WERI-Rb-1 (cell line): ENCODE measurements around the gene ARHGAP19.

Source experiments
- DNase-seq: peaks from one replicate; pipeline ENCODE4 v3.0.0-alpha.2; 2020
- H3K27ac ChIP-seq: fragments of 250-450 bp; sonication (Bioruptor Pico); 2 replicates; pipeline ENCODE4 v1.5.1; 2020; ENCODE audit warnings: mild to moderate bottlenecking, moderate library complexity
- H3K27me3 ChIP-seq: fragments of 250-450 bp; sonication (Bioruptor Pico); 2 replicates; pipeline ENCODE4 v1.5.1; 2021; ENCODE audit warnings: mild to moderate bottlenecking, low read depth, moderate library complexity; ENCODE audit not compliant: insufficient read depth, severe bottlenecking
- H3K36me3 ChIP-seq: fragments of 250-450 bp; sonication (Bioruptor Pico); 2 replicates; pipeline ENCODE4 v1.5.1; 2020; ENCODE audit warnings: mild to moderate bottlenecking, moderate library complexity
- H3K4me3 ChIP-seq: 2 replicates; pipeline ENCODE4 v1.5.1; 2011; ENCODE audit warnings: low read depth, mild to moderate bottlenecking, control low read depth, low read length
- H3K9me3 ChIP-seq: fragments of 250-450 bp; sonication (Bioruptor Pico); 2 replicates; pipeline ENCODE4 v1.5.1; 2021; ENCODE audit warnings: mild to moderate bottlenecking, moderate library complexity; ENCODE audit not compliant: severe bottlenecking
- CTCF ChIP-seq: IDR thresholded peaks from 2 replicates; pipeline ENCODE4 v1.5.1; 2011; ENCODE audit warnings: low read depth, mild to moderate bottlenecking, control low read depth, inconsistent platforms, low read length

Gene ARHGAP19

GRCh38 chr10:97307866-97308780 lies 15.7 kb upstream of the ARHGAP19 start:
- no peak for DNase-seq
- H3K4me3 ChIP-seq, result no peak overlapping the region
- H3K27ac ChIP-seq, result no peak overlapping the region
- no peaks in the 10 kb centered on the region for H3K27me3 ChIP-seq
- no peak for TF ChIP-seq CTCF
- H3K36me3 ChIP-seq, result no peaks in the 10 kb centered on the region
- no peaks in the 10 kb centered on the region for H3K9me3 ChIP-seq

GRCh38 chr10:97307441-97307840 lies 15.0 kb upstream of the ARHGAP19 start:
- no peak overlapping the region for H3K4me3 ChIP-seq
- no peaks in the 10 kb centered on the region for H3K36me3 ChIP-seq
- TF ChIP-seq CTCF, result no peak
- no peaks in the 10 kb centered on the region for H3K9me3 ChIP-seq
- H3K27me3 ChIP-seq, result no peaks in the 10 kb centered on the region
- no peak overlapping the region for H3K27ac ChIP-seq
- DNase-seq, result no peak

GRCh38 chr10:97302088-97302791 lies 9.8 kb upstream of the ARHGAP19 start:
- Histone ChIP-seq H3K27me3 (no peaks in the 10 kb centered on the region), H3K9me3 (no peaks in the 10 kb centered on the region), H3K27ac (no peak overlapping the region), H3K36me3 (no peaks in the 10 kb centered on the region), H3K4me3 (no peak overlapping the region)
- DNase-seq, result no peak
- TF ChIP-seq CTCF, result no peak

GRCh38 chr10:97300980-97301379 lies 8.5 kb upstream of the ARHGAP19 start:
- no peak for TF ChIP-seq CTCF
- no peaks in the 10 kb centered on the region for H3K9me3 ChIP-seq
- H3K4me3 ChIP-seq, result no peak overlapping the region
- DNase-seq, result no peak
- no peaks in the 10 kb centered on the region for H3K36me3 ChIP-seq
- H3K27ac ChIP-seq, result no peak overlapping the region
- H3K27me3 ChIP-seq, result no peaks in the 10 kb centered on the region

GRCh38 chr10:97298223-97298571 lies 5.8 kb upstream of the ARHGAP19 start:
- no peaks in the 10 kb centered on the region for H3K9me3 ChIP-seq
- H3K4me3 ChIP-seq, result no peak overlapping the region
- DNase-seq, result no peak
- no peak for TF ChIP-seq CTCF
- H3K27ac ChIP-seq, result no peak overlapping the region
- no peaks in the 10 kb centered on the region for H3K36me3 ChIP-seq
- no peaks in the 10 kb centered on the region for H3K27me3 ChIP-seq
